HL-60 (cell line): ENCODE measurements around the gene NDC1.

Source experiments
- CTCF ChIP-seq: IDR thresholded peaks from one replicate; pipeline ENCODE4 v1.5.1; 2011; ENCODE audit warnings: low read length, control low read depth, inconsistent platforms; ENCODE audit not compliant: insufficient read depth
- REST ChIP-seq: IDR thresholded peaks from 2 replicates; pipeline ENCODE4 v1.6.1; 2012; ENCODE audit warnings: low read depth; ENCODE audit not compliant: insufficient replicate concordance
- SPI1 ChIP-seq: IDR thresholded peaks from 2 replicates; pipeline ENCODE4 v1.6.1; 2012; ENCODE audit warnings: low read depth, mild to moderate bottlenecking, borderline replicate concordance

- no peak for TF ChIP-seq CTCF
- TF ChIP-seq SPI1: no peak
- no peak for TF ChIP-seq REST
Observed at GRCh38 chr1:53800621-53801020, 37.5 kb downstream of the NDC1 start.
